GM12878 (cell line): Measurements from ENCODE around the gene EPB41L4A. TPM values are rescaled to one million over a fixed set of nuclear protein-coding genes. Genes with fewer than 3 reads are reported as not detected.

ENCODE experiments used
- ATAC-seq: fragments of 200-7000 bp; cut with Tn5 transposase; 3 replicates; pipeline ENCODE4 v1.9.1; 2020; ENCODE audit warnings: mild to moderate bottlenecking, moderate library complexity
- BruUV-seq: library from RNA; stranded (reverse); fragments of 400-500 nt; replicated peaks from 2 replicates; lab custom pipeline; 2021; lab: Mats Ljungman, UMichigan
- CTCF ChIA-PET: fragments of 300-600 bp; sonication (Branson Sonifier 250); formaldehyde crosslinking; extraction: SDS; loops from one replicate; lab custom pipeline; 2021; ENCODE audit warnings: inconsistent platforms; lab: Yijun Ruan, JAX
- POLR2A ChIA-PET: fragments of 350-600 bp; formaldehyde crosslinking; extraction: SDS; loops from one replicate; lab custom pipeline; 2021; ENCODE audit warnings: inconsistent platforms; lab: Charles Lee
- RAD21 ChIA-PET: fragments of 300-600 bp; sonication (Branson Sonifier 250); formaldehyde crosslinking; loops from one replicate; lab custom pipeline; 2023; ENCODE audit warnings: antibody characterized with exemption; ENCODE audit not compliant: unreplicated experiment; lab: Charles Lee
- SMC1A ChIA-PET: fragments of 300-600 bp; sonication (Branson Sonifier 250); formaldehyde crosslinking; loops from one replicate; lab custom pipeline; 2023; ENCODE audit not compliant: unreplicated experiment, uncharacterized antibody; lab: Charles Lee
- DNase-seq: peaks from one replicate; pipeline ENCODE4 v3.0.0-alpha.2; 2011; ENCODE audit warnings: low read depth, low spot score
- FAIRE-seq: peaks from 3 replicates; lab custom pipeline; 2011; peaks lifted over from hg19 to GRCh38; lab: Jason Lieb, UNC
- H2AFZ ChIP-seq: 2 replicates; pipeline ENCODE4 v1.6.0; 2011; ENCODE audit warnings: low read depth, low read length, control low read depth; ENCODE audit not compliant: control insufficient read depth
- H3K27ac ChIP-seq: 2 replicates; pipeline ENCODE4 v1.5.1; 2011; ENCODE audit warnings: control low read depth; ENCODE audit not compliant: control insufficient read depth, insufficient read depth
- H3K27me3 ChIP-seq, 2 experiments: replicated peaks in 1 of 2; 2 replicates each; pipeline versions ENCODE4 v1.6.0 to v1.6.1; 2011; ENCODE audit warnings: low read length in 1 of 2; ENCODE audit not compliant: control insufficient read depth in 2 of 2, insufficient read depth in 2 of 2
- H3K36me3 ChIP-seq, 2 experiments: 2 replicates each; pipeline ENCODE4 v1.5.1; 2011; ENCODE audit warnings: low read length in 1 of 2; ENCODE audit not compliant: control insufficient read depth in 2 of 2, insufficient read depth in 2 of 2
- H3K4me1 ChIP-seq: 2 replicates; pipeline ENCODE4 v1.6.1; 2011; ENCODE audit warnings: mild to moderate bottlenecking, low read length, moderate library complexity, mixed read lengths; ENCODE audit not compliant: control insufficient read depth, insufficient read depth
- H3K4me2 ChIP-seq: 2 replicates; pipeline ENCODE4 v1.6.0; 2011; ENCODE audit warnings: control low read depth; ENCODE audit not compliant: control insufficient read depth, insufficient read depth
- H3K4me3 ChIP-seq: fragments of 200-600 bp; sonication (generic); 2 replicates; pipeline ENCODE4 v1.5.1; 2016
- H3K79me2 ChIP-seq: 2 replicates; pipeline ENCODE4 v1.6.0; 2011; ENCODE audit warnings: low read length; ENCODE audit not compliant: control insufficient read depth, insufficient read depth
- H3K9ac ChIP-seq: 2 replicates; pipeline ENCODE4 v1.8.0; 2011; ENCODE audit warnings: low read length, control low read depth, mixed read lengths; ENCODE audit not compliant: control insufficient read depth, insufficient read depth
- H3K9me3 ChIP-seq: replicated peaks from 3 replicates; pipeline ENCODE4 v1.5.1; 2011; ENCODE audit warnings: mild to moderate bottlenecking, low read length; ENCODE audit not compliant: control insufficient read depth, insufficient read depth
- H4K20me1 ChIP-seq: 2 replicates; pipeline ENCODE4 v1.6.0; 2011; ENCODE audit not compliant: control insufficient read depth, insufficient read depth
- BRCA1 ChIP-seq: IDR thresholded peaks from 2 replicates; pipeline ENCODE4 v1.6.1; 2011; ENCODE audit warnings: low read depth, low read length, improper control_type of control experiment
- CEBPB ChIP-seq, 2 experiments: fragments of 150-350 bp in 1 of 2; IDR thresholded peaks; 2 replicates each; pipeline ENCODE4 v1.6.1; 2012 to 2014; ENCODE audit warnings: low read depth in 2 of 2, low read length in 2 of 2, borderline replicate concordance in 1 of 2, inconsistent platforms in 1 of 2
- CREB1 ChIP-seq: IDR thresholded peaks from 2 replicates; pipeline ENCODE4 v1.6.1; 2012; ENCODE audit warnings: low read depth, mild to moderate bottlenecking, inconsistent platforms
- MYC ChIP-seq: IDR thresholded peaks from 2 replicates; pipeline ENCODE4 v1.6.1; 2011; ENCODE audit warnings: mild to moderate bottlenecking, low read length, moderate library complexity, inconsistent platforms; ENCODE audit not compliant: insufficient read depth, insufficient replicate concordance, insufficient read length, severe bottlenecking
- RCOR1 ChIP-seq: conservative IDR thresholded peaks from 2 replicates; pipeline ENCODE4 v1.6.1; 2012; ENCODE audit warnings: low read depth, low read length, improper control_type of control experiment
- RFX5 ChIP-seq: IDR thresholded peaks from 2 replicates; pipeline ENCODE4 v1.6.1; 2011; ENCODE audit warnings: low read depth, low read length, improper control_type of control experiment
- SUPT20H ChIP-seq: IDR thresholded peaks from 2 replicates; pipeline ENCODE4 v1.6.1; 2011; ENCODE audit warnings: low read depth, mild to moderate bottlenecking, low read length, moderate library complexity, borderline replicate concordance; ENCODE audit not compliant: control insufficient read depth
- TCF7 ChIP-seq: IDR thresholded peaks from 2 replicates; pipeline ENCODE4 v1.6.1; 2014; ENCODE audit warnings: antibody characterized with exemption, borderline replicate concordance
- ZBED1 ChIP-seq: IDR thresholded peaks from 2 replicates; pipeline ENCODE4 v1.6.1; 2016; ENCODE audit warnings: borderline replicate concordance
- ZNF274 ChIP-seq: IDR thresholded peaks from one replicate; pipeline ENCODE4 v1.8.0; 2011; ENCODE audit not compliant: insufficient read length, insufficient read depth
- ZNF384 ChIP-seq: IDR thresholded peaks from 2 replicates; pipeline ENCODE4 v1.6.1; 2012; ENCODE audit warnings: low read depth, mild to moderate bottlenecking, low read length, improper control_type of control experiment, borderline replicate concordance
- in situ Hi-C: fragments of 300-500 bp; cut with MboI; formaldehyde crosslinking; loops from 9 replicates; pipeline ENCODE4 v1.14.3; 2018; ENCODE audit warnings: mixed read lengths
- intact Hi-C: fragments of 100-400 bp; cut with micrococcal nuclease; formaldehyde crosslinking; loops from one replicate; pipeline ENCODE4 v1.14.2; 2022; ENCODE audit not compliant: unreplicated experiment
- polyA plus RNA-seq, 11 experiments: library from polyadenylated mRNA; depleted of rRNA in 4 of 11; unstranded in 6 of 11; stranded (reverse) in 5 of 11; fragments of >200 nt; fragmentation: Nextera tagmentation in 4 of 11; fragmentation: Illumina TruSeq in 1 of 11; extraction: Ambion mirVana in 4 of 11; extraction: Trizol in 1 of 11; gene quantifications; 1 replicate in 1 of 11; 2 replicates in 10 of 11; pipeline versions ENCODE4 v1.2.1 to v1.2.3, GENCODE V29; 2011 to 2016; ENCODE audit warnings: inconsistent platforms in 2 of 11, missing spikeins in 2 of 11, low read depth in 1 of 11
- total RNA-seq, 4 experiments: library from RNA; depleted of rRNA in 3 of 4; stranded (reverse); fragments of >200 nt in 3 of 4; fragmentation: Illumina TruSeq in 1 of 4; extraction: Trizol in 1 of 4; gene quantifications; 2 replicates each; pipeline versions ENCODE4 v1.2.1 to v1.2.3, GENCODE V29; 2013 to 2021
- TF ChIP-seq, protein P1 (sequence below): IDR thresholded peaks from 2 replicates; pipeline ENCODE4 v1.6.1; 2012; ENCODE audit warnings: low read depth, low read length, improper control_type of control experiment
- TF ChIP-seq, protein P2 (sequence below): IDR thresholded peaks from 2 replicates; pipeline ENCODE4 v1.6.1; 2011; ENCODE audit warnings: borderline replicate concordance, low read depth, mild to moderate bottlenecking, moderate library complexity, low read length; ENCODE audit not compliant: insufficient read depth, poor library complexity, severe bottlenecking
- TF ChIP-seq, protein P3 (sequence below): fragments of 450-650 bp; formaldehyde crosslinking; IDR thresholded peaks from 2 replicates; pipeline ENCODE4 v1.4.0; 2020; ENCODE audit warnings: mild to moderate bottlenecking, moderate library complexity
- TF ChIP-seq, protein P4 (sequence below): IDR thresholded peaks from 2 replicates; pipeline ENCODE4 v1.6.1; 2011; ENCODE audit warnings: mild to moderate bottlenecking, low read depth, low read length, moderate library complexity; ENCODE audit not compliant: insufficient replicate concordance

Gene EPB41L4A
- total and polyA plus RNA-seq, 10 of the 15 experiments (the other 5 are each of a cell fraction or from before 2014, with no cell fraction given): 0.10 to 0.67 (median 0.30) TPM

DNA sequence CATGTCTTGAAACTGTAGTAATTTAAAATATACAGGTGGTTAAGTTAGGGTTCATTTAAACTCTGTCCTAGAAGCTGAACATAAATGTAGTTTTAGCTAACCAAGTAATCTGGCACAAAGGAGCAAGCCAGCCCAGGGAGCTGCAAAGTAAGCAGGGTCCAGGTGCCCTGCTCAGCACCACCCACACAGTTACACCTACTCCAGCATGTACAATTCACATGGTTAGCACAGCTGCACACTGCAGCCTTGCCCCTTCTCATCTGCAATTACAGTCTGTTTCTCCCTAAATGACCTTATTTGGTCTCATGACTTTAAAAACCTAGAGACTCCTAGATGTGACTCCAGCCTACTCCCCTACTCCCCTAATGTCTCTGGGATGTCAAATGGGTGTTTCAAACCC is 128.4 kb downstream of the EPB41L4A start:
- no peaks in the 10 kb centered on the region for H3K79me2 ChIP-seq
- no peak overlapping the region for H3K9ac ChIP-seq
- ATAC-seq: no peak
- POLR2A ChIA-PET: no interaction called here
- no peak for FAIRE-seq
- no peaks in the 10 kb centered on the region for H3K9me3 ChIP-seq
- no peaks in the 10 kb centered on the region for H3K4me1 ChIP-seq
- no peak overlapping the region for H2AFZ ChIP-seq
- H3K4me3 ChIP-seq: no peak overlapping the region
- no peak overlapping the region for H3K4me2 ChIP-seq
- intact Hi-C loops: no loop called here
- RAD21 ChIA-PET: no interaction called here
- H3K27me3 ChIP-seq: no peaks in the 10 kb centered on the region; a peak in 2 of 4 replicates
- BruUV-seq: no TSS peak
- no peak for DNase-seq
- CTCF ChIA-PET: no interaction called here
- no peaks in the 10 kb centered on the region for H3K36me3 ChIP-seq
- H4K20me1 ChIP-seq: no peaks in the 10 kb centered on the region
- in situ Hi-C loops: no loop called here
- TF ChIP-seq CEBPB (IDR thresholded peaks at IDR 0.05; ENCODE audit: borderline replicate concordance in 1 of 2, low read depth in 2 of 2, low read length in 2 of 2) (no peak), BRCA1 (no peak), RCOR1 (no peak), RFX5 (no peak), MYC (no peak), ZNF384 (no peak), TCF7 (no peak), SUPT20H (no peak), ZNF274 (no peak), ZBED1 (no peak), CREB1 (no peak)
- TF ChIP-seq, protein P1, sequence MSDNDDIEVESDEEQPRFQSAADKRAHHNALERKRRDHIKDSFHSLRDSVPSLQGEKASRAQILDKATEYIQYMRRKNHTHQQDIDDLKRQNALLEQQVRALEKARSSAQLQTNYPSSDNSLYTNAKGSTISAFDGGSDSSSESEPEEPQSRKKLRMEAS: no peak
- TF ChIP-seq, protein P2, sequence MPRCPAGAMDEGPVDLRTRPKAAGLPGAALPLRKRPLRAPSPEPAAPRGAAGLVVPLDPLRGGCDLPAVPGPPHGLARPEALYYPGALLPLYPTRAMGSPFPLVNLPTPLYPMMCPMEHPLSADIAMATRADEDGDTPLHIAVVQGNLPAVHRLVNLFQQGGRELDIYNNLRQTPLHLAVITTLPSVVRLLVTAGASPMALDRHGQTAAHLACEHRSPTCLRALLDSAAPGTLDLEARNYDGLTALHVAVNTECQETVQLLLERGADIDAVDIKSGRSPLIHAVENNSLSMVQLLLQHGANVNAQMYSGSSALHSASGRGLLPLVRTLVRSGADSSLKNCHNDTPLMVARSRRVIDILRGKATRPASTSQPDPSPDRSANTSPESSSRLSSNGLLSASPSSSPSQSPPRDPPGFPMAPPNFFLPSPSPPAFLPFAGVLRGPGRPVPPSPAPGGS: no peak
- TF ChIP-seq, protein P3, sequence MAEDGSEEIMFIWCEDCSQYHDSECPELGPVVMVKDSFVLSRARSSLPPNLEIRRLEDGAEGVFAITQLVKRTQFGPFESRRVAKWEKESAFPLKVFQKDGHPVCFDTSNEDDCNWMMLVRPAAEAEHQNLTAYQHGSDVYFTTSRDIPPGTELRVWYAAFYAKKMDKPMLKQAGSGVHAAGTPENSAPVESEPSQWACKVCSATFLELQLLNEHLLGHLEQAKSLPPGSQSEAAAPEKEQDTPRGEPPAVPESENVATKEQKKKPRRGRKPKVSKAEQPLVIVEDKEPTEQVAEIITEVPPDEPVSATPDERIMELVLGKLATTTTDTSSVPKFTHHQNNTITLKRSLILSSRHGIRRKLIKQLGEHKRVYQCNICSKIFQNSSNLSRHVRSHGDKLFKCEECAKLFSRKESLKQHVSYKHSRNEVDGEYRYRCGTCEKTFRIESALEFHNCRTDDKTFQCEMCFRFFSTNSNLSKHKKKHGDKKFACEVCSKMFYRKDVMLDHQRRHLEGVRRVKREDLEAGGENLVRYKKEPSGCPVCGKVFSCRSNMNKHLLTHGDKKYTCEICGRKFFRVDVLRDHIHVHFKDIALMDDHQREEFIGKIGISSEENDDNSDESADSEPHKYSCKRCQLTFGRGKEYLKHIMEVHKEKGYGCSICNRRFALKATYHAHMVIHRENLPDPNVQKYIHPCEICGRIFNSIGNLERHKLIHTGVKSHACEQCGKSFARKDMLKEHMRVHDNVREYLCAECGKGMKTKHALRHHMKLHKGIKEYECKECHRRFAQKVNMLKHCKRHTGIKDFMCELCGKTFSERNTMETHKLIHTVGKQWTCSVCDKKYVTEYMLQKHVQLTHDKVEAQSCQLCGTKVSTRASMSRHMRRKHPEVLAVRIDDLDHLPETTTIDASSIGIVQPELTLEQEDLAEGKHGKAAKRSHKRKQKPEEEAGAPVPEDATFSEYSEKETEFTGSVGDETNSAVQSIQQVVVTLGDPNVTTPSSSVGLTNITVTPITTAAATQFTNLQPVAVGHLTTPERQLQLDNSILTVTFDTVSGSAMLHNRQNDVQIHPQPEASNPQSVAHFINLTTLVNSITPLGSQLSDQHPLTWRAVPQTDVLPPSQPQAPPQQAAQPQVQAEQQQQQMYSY (CRISPR knock-in tag): no peak
- TF ChIP-seq, protein P4, sequence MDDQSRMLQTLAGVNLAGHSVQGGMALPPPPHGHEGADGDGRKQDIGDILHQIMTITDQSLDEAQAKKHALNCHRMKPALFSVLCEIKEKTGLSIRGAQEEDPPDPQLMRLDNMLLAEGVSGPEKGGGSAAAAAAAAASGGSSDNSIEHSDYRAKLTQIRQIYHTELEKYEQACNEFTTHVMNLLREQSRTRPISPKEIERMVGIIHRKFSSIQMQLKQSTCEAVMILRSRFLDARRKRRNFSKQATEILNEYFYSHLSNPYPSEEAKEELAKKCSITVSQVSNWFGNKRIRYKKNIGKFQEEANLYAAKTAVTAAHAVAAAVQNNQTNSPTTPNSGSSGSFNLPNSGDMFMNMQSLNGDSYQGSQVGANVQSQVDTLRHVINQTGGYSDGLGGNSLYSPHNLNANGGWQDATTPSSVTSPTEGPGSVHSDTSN: no peak
- H3K27ac ChIP-seq: no peak overlapping the region
- SMC1A ChIA-PET: no interaction called here
